Ovary (tissue), 9 donors: ENCODE results near the gene HYI. TPM values are rescaled to one million over a fixed set of nuclear protein-coding genes. Genes with fewer than 3 reads are reported as not detected.

Source experiments
- DNase-seq, 5 donors: peaks; one replicate each; pipeline ENCODE4 v3.0.0-alpha.2; 2019 to 2020
- H3K27ac ChIP-seq, 2 donors: fragments of 200-600 bp; one replicate each; pipeline versions ENCODE4 v1.5.1 to v1.8.0; 2019 to 2022
- H3K27me3 ChIP-seq: fragments of 200-600 bp; one replicate; pipeline ENCODE4 v1.8.0; 2022
- H3K36me3 ChIP-seq: fragments of 200-600 bp; sonication (generic); one replicate; pipeline ENCODE4 v1.5.1; 2019
- H3K4me1 ChIP-seq: one replicate; pipeline ENCODE4 v1.8.1; 2013; ENCODE audit warnings: mild to moderate bottlenecking, moderate library complexity; ENCODE audit not compliant: insufficient read depth
- H3K4me3 ChIP-seq: fragments of 200-600 bp; sonication (generic); one replicate; pipeline ENCODE4 v1.5.1; 2017
- H3K9me3 ChIP-seq, 2 donors: fragments of 200-600 bp in 1 of 2; sonication (generic) in 1 of 2; one replicate each; pipeline versions ENCODE4 v1.5.1 to v1.8.1; 2013 to 2019; ENCODE audit warnings: mild to moderate bottlenecking in 1 of 2, moderate library complexity in 1 of 2
- CTCF ChIP-seq, 3 donors: fragments of 450-650 bp in 2 of 3; fragments of 200-600 bp in 1 of 3; IDR thresholded peaks; one replicate each; pipeline versions ENCODE4 v1.5.1 to v1.8.0; 2016 to 2022; ENCODE audit warnings: antibody characterized with exemption in 3 of 3, mild to moderate bottlenecking in 1 of 3
- EP300 ChIP-seq: sonication (generic); formaldehyde crosslinking; IDR thresholded peaks from one replicate; pipeline ENCODE4 v1.6.1; 2017; ENCODE audit warnings: antibody characterized with exemption
- POLR2A ChIP-seq: fragments of 450-650 bp; IDR thresholded peaks from one replicate; pipeline ENCODE4 v1.6.1; 2017; ENCODE audit warnings: antibody characterized with exemption, mild to moderate bottlenecking, moderate library complexity
- WGBS, 3 donors: extraction: QIAGEN DNeasy Blood & Tissue Kit in 1 of 3; methylation state at CpG; one replicate each; pipeline versions ENCODE4 v1.1.5 to v1.1.7; 2013 to 2017; 5-methylcytosine and 5-hydroxymethylcytosine counted together
- intact Hi-C, 4 donors: fragments of 100-400 bp; cut with DNase I; formaldehyde crosslinking; loops; one replicate each; pipeline versions ENCODE4 v1.11.0 to v1.15.1; 2022 to 2023
- polyA plus RNA-seq, 2 donors: library from polyadenylated mRNA; stranded (reverse); fragments of 200-250 nt in 1 of 2; fragments of 350-450 nt in 1 of 2; fragmentation: Illumina TruSeq in 1 of 2; extraction: RNeasy Lipid Tissue Mini Kit (QIAGEN cat#74804) in 1 of 2; gene quantifications; one replicate each; pipeline ENCODE4 v1.2.3, GENCODE V29; 2013 to 2014
- total RNA-seq, 7 donors: library from RNA; depleted of rRNA in 2 of 7; stranded (reverse); fragments of >200 nt in 2 of 7; fragmentation: NEBNext Ultra II Directional in 3 of 7; extraction: Animal tissue kit (Norgen Biotek cat#: 25700) in 3 of 7; gene quantifications; one replicate each; pipeline versions ENCODE4 v1.1.0 to v1.2.4, GENCODE V29; 2016 to 2023
- donor health status: DM: no; HTN: no; CAD: no; lungs with moderate emphysema.
- donor health status: DM: no; HTN: no; CAD: no.
- donor health status: Bipolar disorder and iron deficiency.
- donor health status: DM: yes; HTN: yes; CAD: no.
- donor health status: DM: no; HTN: no; CAD: no.
- donor health status: DM: yes; HTN: yes; CAD: no.

HYI gene
- total and polyA plus RNA-seq, 9 donors = 16.6 to 94.4 (median 77.2) TPM

- no peaks in the 10 kb centered on the region for H3K9me3 ChIP-seq
- H3K4me3 ChIP-seq = no peak overlapping the region
- H3K4me1 ChIP-seq = peaks cover 2% of the 10 kb centered on the region
- TF ChIP-seq CTCF (IDR thresholded peaks at IDR 0.05) (no peak), POLR2A (no peak), EP300 (no peak)
- intact Hi-C loops = no loop called here
- H3K36me3 ChIP-seq = no peaks in the 10 kb centered on the region
- H3K27ac ChIP-seq = no peak overlapping the region
- WGBS, 3 donors = 69 to 81% (median 76%) methylated on average over 7 of the region's 7 CpGs
- no peak for DNase-seq
- no peaks in the 10 kb centered on the region for H3K27me3 ChIP-seq
Observed at GRCh38 chr1:43455213-43455889, 1.6 kb upstream of the HYI start.

GRCh38 chr1:43454270-43455011 is 710 bp upstream of the HYI start:
- H3K36me3 ChIP-seq = no peaks in the 10 kb centered on the region
- intact Hi-C loops = no loop called here
- peaks cover 2% of the 10 kb centered on the region for H3K4me1 ChIP-seq
- H3K9me3 ChIP-seq = no peaks in the 10 kb centered on the region
- peak overlapping the region; percentile 60 for H3K4me3 ChIP-seq
- TF ChIP-seq EP300 = no peak
- WGBS, 3 donors = 6 to 7% (median 6%) methylated on average over 19 of the region's 19 CpGs
- H3K27ac ChIP-seq = peak overlapping the region; percentile 92 to 95
- H3K27me3 ChIP-seq = no peaks in the 10 kb centered on the region
- peak in 4 of 5 donors; percentile 63 to 75 (median 68) for DNase-seq

GRCh38 chr1:43452789-43453441 is 816 bp downstream of the HYI start:
- H3K4me1 ChIP-seq = peaks cover 2% of the 10 kb centered on the region
- DNase-seq = peak in 4 of 5 donors; percentile 55 to 61 (median 57)
- H3K4me3 ChIP-seq = peak overlapping the region; percentile 60
- H3K27ac ChIP-seq = peak overlapping the region; percentile 92 to 95
- no peak for TF ChIP-seq CTCF (IDR thresholded peaks at IDR 0.05)
- TF ChIP-seq POLR2A = no peak
- TF ChIP-seq EP300 = no peak
- no peaks in the 10 kb centered on the region for H3K36me3 ChIP-seq
- no peaks in the 10 kb centered on the region for H3K9me3 ChIP-seq
- intact Hi-C loops = no loop called here
- 6 to 11% (median 9%) methylated on average over 9 to 10 of the region's 10 CpGs for WGBS, 3 donors
- no peaks in the 10 kb centered on the region for H3K27me3 ChIP-seq

GRCh38 chr1:43451701-43452532 is 1.8 kb downstream of the HYI start:
- H3K27ac ChIP-seq = no peak overlapping the region
- DNase-seq = peak in 2 of 5 donors; percentile 39 to 44

More at GRCh38 chr1:43451701-43452532, 1.8 kb downstream of the HYI start:
- Histone ChIP-seq H3K9me3 (no peaks in the 10 kb centered on the region), H3K4me1 (peaks cover 2% of the 10 kb centered on the region), H3K4me3 (no peak overlapping the region), H3K36me3 (no peaks in the 10 kb centered on the region), H3K27me3 (no peaks in the 10 kb centered on the region)
- no peak for TF ChIP-seq POLR2A
- no peak for TF ChIP-seq EP300
- TF ChIP-seq CTCF (IDR thresholded peaks at IDR 0.05) = no peak
- WGBS, 3 donors = 86 to 88% (median 88%) methylated on average over 22 of the region's 22 CpGs
- intact Hi-C loops = no loop called here
